Measurements from ENCODE around the gene TUBB3. TPM values are rescaled to one million over a fixed set of nuclear protein-coding genes. Genes with fewer than 3 reads are reported as not detected.

Gene TUBB3
- total RNA-seq, 1 experiment from 2014 or later = 173 TPM

- no peaks in the 10 kb centered on the region for H3K79me2 ChIP-seq (ENCODE audit: insufficient read depth, low read length)
- no peaks in the 10 kb centered on the region for H3K27me3 ChIP-seq (ENCODE audit: insufficient read depth, low read length)
- H4K20me1 ChIP-seq (ENCODE audit: insufficient read depth) = no peaks in the 10 kb centered on the region
- ChIA-PET CTCF (interaction anchor here (0.8 to 5.7 kb wide), 15 partner anchors 7 to 211 kb away, joined by 3 to 57 read pairs (median 4); partner anchors contain the start of genes MC1R, SPATA2L, TCF25 and TUBB3), RAD21 (ENCODE audit: low non-redundant PET in 1 of 2, low total read pairs in 2 of 2, uncharacterized antibody in 2 of 2, unreplicated experiment in 2 of 2) (interaction anchor here (0.5 to 0.9 kb wide), 2 partner anchors 62 to 205 kb away, joined by 3 read pairs; no protein-coding TSS in a partner anchor), POLR2A (no interaction called here)
- DNase-seq (ENCODE audit: low read depth, low spot score) (no peak), ATAC-seq (peak; percentile 4)
- TF ChIP-seq SIN3A (IDR thresholded peaks at IDR 0.05; ENCODE audit: low read depth) = no peak
- no peak for TF ChIP-seq EZH2 (IDR thresholded peaks at IDR 0.05)
- H3K27ac ChIP-seq (ENCODE audit: low read depth, low read length) = peak overlapping the region; percentile 12; the same call in 1 of the 2 replicates
- H3K9ac ChIP-seq (ENCODE audit: low read length) = no peak overlapping the region
- H3K9me2 ChIP-seq (ENCODE audit: insufficient read depth) = no peaks in the 10 kb centered on the region
- intact Hi-C loops (cut with micrococcal nuclease) = no loop called here
- peaks cover 6 to 13% of the 10 kb centered on the region in 2 experiments; a peak in 3 of 4 replicates for H3K4me1 ChIP-seq (ENCODE audit: control insufficient read depth in 1 of 2, insufficient read depth in 2 of 2, low read length in 2 of 2)
- BruUV-seq (replicated peaks) = no TSS peak
- no peak overlapping the region for H3K4me3 ChIP-seq (replicated peaks in 1 of 2; ENCODE audit: low read depth in 1 of 2, low read length in 2 of 2)
- H2AFZ ChIP-seq (ENCODE audit: low read depth, low read length, poor library complexity, severe bottlenecking) = no peak overlapping the region
- H3K9me3 ChIP-seq (ENCODE audit: control insufficient read depth in 1 of 2, insufficient read depth in 1 of 2, low read depth in 1 of 2, low read length in 2 of 2) = no peaks in the 10 kb centered on the region
- H3K36me3 ChIP-seq (ENCODE audit: control insufficient read depth in 1 of 2, insufficient read depth in 2 of 2, low read length in 2 of 2) = peaks cover 17 to 19% of the 10 kb centered on the region in 2 experiments
- no peak overlapping the region for H3K4me2 ChIP-seq (ENCODE audit: low read length)
Observed at GRCh38 chr16:89910717-89911354, 12.3 kb upstream of the TUBB3 start.

DNA sequence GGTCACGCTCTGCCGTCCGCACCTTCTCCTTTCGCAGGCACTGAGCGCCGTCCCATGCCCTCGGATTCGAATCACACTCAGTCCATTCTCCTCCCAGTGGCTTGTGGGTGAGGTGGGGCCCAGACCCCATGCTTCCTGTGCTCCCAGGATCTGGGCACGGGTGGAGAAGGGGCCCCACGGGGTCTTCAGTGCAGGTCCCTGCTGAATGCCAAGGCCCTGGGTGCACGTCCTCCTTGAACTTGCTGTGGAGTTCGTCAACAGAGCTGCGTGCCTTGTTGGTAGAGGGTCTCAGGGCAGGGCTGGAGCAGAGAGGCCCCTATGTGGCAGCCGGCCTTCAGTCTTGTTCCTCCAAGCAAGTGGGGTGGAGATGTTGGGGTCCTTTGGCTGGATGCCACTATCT is 11.8 kb upstream of the TUBB3 start:
- POLR2A ChIA-PET = no interaction called here
- H3K4me1 ChIP-seq (ENCODE audit: control insufficient read depth in 1 of 2, insufficient read depth in 2 of 2, low read length in 2 of 2) = peaks cover 8 to 17% of the 10 kb centered on the region in 2 experiments; a peak in 3 of 4 replicates
- no peak overlapping the region for H2AFZ ChIP-seq (ENCODE audit: low read depth, low read length, poor library complexity, severe bottlenecking)
- H3K79me2 ChIP-seq (ENCODE audit: insufficient read depth, low read length) = no peaks in the 10 kb centered on the region
- intact Hi-C loops (cut with micrococcal nuclease) = no loop called here
- no peak overlapping the region for H3K4me2 ChIP-seq (ENCODE audit: low read length)
- CTCF ChIA-PET = interaction anchor here (1.9 to 5.7 kb wide), 2 partner anchors 11 to 205 kb away, joined by 12 to 57 read pairs; partner anchors contain the start of gene TUBB3
- no peaks in the 10 kb centered on the region for H3K9me2 ChIP-seq (ENCODE audit: insufficient read depth)
- H4K20me1 ChIP-seq (ENCODE audit: insufficient read depth) = no peaks in the 10 kb centered on the region
- H3K9me3 ChIP-seq (ENCODE audit: control insufficient read depth in 1 of 2, insufficient read depth in 1 of 2, low read depth in 1 of 2, low read length in 2 of 2) = no peaks in the 10 kb centered on the region
- no peak for DNase-seq (ENCODE audit: low read depth, low spot score)
- TF ChIP-seq SIN3A (IDR thresholded peaks at IDR 0.05; ENCODE audit: low read depth) = no peak
- TF ChIP-seq, protein P1, sequence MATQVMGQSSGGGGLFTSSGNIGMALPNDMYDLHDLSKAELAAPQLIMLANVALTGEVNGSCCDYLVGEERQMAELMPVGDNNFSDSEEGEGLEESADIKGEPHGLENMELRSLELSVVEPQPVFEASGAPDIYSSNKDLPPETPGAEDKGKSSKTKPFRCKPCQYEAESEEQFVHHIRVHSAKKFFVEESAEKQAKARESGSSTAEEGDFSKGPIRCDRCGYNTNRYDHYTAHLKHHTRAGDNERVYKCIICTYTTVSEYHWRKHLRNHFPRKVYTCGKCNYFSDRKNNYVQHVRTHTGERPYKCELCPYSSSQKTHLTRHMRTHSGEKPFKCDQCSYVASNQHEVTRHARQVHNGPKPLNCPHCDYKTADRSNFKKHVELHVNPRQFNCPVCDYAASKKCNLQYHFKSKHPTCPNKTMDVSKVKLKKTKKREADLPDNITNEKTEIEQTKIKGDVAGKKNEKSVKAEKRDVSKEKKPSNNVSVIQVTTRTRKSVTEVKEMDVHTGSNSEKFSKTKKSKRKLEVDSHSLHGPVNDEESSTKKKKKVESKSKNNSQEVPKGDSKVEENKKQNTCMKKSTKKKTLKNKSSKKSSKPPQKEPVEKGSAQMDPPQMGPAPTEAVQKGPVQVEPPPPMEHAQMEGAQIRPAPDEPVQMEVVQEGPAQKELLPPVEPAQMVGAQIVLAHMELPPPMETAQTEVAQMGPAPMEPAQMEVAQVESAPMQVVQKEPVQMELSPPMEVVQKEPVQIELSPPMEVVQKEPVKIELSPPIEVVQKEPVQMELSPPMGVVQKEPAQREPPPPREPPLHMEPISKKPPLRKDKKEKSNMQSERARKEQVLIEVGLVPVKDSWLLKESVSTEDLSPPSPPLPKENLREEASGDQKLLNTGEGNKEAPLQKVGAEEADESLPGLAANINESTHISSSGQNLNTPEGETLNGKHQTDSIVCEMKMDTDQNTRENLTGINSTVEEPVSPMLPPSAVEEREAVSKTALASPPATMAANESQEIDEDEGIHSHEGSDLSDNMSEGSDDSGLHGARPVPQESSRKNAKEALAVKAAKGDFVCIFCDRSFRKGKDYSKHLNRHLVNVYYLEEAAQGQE (IDR thresholded peaks at IDR 0.05; ENCODE audit: low read depth) = no peak
- no peak for TF ChIP-seq MAX (IDR thresholded peaks at IDR 0.05)
- no peak for TF ChIP-seq CBX3 (IDR thresholded peaks at IDR 0.05; ENCODE audit: low read depth)
- no peak for TF ChIP-seq POLR2A (IDR thresholded peaks at IDR 0.05; ENCODE audit: borderline replicate concordance, extremely low read depth, insufficient read depth, insufficient read length)
- TF ChIP-seq, protein P2, sequence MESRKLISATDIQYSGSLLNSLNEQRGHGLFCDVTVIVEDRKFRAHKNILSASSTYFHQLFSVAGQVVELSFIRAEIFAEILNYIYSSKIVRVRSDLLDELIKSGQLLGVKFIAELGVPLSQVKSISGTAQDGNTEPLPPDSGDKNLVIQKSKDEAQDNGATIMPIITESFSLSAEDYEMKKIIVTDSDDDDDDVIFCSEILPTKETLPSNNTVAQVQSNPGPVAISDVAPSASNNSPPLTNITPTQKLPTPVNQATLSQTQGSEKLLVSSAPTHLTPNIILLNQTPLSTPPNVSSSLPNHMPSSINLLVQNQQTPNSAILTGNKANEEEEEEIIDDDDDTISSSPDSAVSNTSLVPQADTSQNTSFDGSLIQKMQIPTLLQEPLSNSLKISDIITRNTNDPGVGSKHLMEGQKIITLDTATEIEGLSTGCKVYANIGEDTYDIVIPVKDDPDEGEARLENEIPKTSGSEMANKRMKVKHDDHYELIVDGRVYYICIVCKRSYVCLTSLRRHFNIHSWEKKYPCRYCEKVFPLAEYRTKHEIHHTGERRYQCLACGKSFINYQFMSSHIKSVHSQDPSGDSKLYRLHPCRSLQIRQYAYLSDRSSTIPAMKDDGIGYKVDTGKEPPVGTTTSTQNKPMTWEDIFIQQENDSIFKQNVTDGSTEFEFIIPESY (IDR thresholded peaks at IDR 0.05; ENCODE audit: extremely low read depth, insufficient replicate concordance, low read length) = no peak
- TF ChIP-seq JUND (IDR thresholded peaks at IDR 0.05) = no peak
- no peak for TF ChIP-seq TCF7L2 (IDR thresholded peaks at IDR 0.05; ENCODE audit: borderline replicate concordance, extremely low read depth, insufficient read depth, insufficient read length)
- no peak overlapping the region for H3K27ac ChIP-seq (ENCODE audit: low read depth, low read length)
- BruUV-seq (replicated peaks) = no TSS peak
- H3K4me3 ChIP-seq (replicated peaks in 1 of 2; ENCODE audit: low read depth in 1 of 2, low read length in 2 of 2) = no peak overlapping the region
- no peak overlapping the region for H3K9ac ChIP-seq (ENCODE audit: low read length)
- no peak for ATAC-seq
- peaks cover 17 to 19% of the 10 kb centered on the region in 2 experiments; a peak in 3 of 4 replicates for H3K36me3 ChIP-seq (ENCODE audit: control insufficient read depth in 1 of 2, insufficient read depth in 2 of 2, low read length in 2 of 2)
- H3K27me3 ChIP-seq (ENCODE audit: insufficient read depth, low read length) = no peaks in the 10 kb centered on the region
- RAD21 ChIA-PET (ENCODE audit: low non-redundant PET in 1 of 2, low total read pairs in 2 of 2, uncharacterized antibody in 2 of 2, unreplicated experiment in 2 of 2) = interaction anchor here in 1 of 2 experiments (0.5 kb wide), 1 partner anchor 62 kb away, joined by 3 read pairs; no protein-coding TSS in a partner anchor

Measured in HCT116 (cell line).